ENCODE results near the gene ZDHHC9. TPM values are rescaled to one million over a fixed set of nuclear protein-coding genes. Genes with fewer than 3 reads are reported as not detected.

ZDHHC9 gene
- polyA plus RNA-seq, 6 donors from 2014 or later, result 2.9 to 5.2 (median 3.8) TPM; not detected in 1

DNA sequence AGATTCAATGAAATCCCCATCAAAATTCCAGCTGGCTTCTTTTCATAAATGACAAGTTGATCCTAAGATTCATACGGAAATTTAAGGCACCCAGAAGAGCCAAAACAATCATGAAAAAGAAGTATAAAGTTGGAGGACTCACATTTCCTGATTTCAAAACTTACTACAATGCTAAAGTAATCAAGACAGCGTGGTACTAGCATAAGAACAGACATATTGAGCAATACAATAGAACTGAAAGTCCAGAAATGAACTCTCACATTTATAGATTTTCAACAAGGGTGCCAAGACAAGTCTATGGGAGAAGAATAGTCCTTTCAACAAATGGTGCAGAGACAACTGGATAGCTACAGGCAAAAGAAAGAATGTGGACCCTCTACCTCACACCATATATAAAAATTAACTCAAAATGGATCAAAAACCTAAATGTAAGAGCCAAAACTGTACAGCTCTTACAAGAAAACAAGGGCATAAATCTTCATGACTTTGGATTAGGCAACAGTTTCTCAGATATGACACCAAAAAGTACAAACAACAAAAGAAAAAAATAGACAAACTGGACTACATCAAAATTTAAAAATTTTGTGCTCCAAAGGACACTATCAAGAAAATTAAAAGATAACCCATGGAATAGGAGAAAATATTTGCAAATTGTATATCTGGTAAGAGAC, 35.4 kb downstream of the ZDHHC9 start:
- H3K27ac Mint-ChIP-seq, result no peak overlapping the region
- ATAC-seq (ENCODE audit: low read depth in 2 of 2) (no peak), DNase-seq (no peak)
- H3K4me3 Mint-ChIP-seq, result no peak overlapping the region
- H3K27me3 Mint-ChIP-seq, result no peaks in the 10 kb centered on the region
- H3K4me1 Mint-ChIP-seq, result peaks cover 4 to 20% (median 7%) of the 10 kb centered on the region in 3 donors
- peaks cover 0 to 5% (median 0%) of the 10 kb centered on the region in 7 donors for H3K9me3 Mint-ChIP-seq
- H3K36me3 Mint-ChIP-seq, result no peaks in the 10 kb centered on the region

DNA sequence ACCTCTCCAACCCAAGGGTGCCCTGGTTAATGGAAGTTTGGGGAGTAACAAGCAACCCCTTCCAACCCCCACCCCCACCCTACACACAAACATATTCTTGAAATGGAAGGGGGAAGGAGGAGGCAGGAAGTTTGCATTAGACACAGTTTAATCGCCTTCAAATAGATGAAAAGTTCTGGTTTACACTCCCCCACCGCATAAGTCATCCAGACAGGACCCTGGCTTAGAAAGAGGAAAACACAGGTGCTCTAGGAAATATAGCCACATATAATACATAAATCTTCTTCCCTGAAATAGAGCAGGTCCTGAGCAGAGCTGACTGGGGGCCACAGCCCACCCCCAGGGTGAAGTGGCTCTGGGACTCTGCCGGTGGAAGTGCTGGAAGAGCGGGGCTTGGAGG, 38.9 kb downstream of the ZDHHC9 start:
- ATAC-seq (ENCODE audit: low read depth in 2 of 2), result no peak
- peaks cover 0 to 5% (median 0%) of the 10 kb centered on the region in 7 donors for H3K9me3 Mint-ChIP-seq
- no peak for DNase-seq
- peak overlapping the region in 1 of 8 donors; percentile 15 for H3K4me3 Mint-ChIP-seq
- H3K27me3 Mint-ChIP-seq, result no peaks in the 10 kb centered on the region
- H3K27ac Mint-ChIP-seq, result peak overlapping the region in 3 of 6 donors; percentile 39 to 51 (median 45)
- H3K36me3 Mint-ChIP-seq, result no peaks in the 10 kb centered on the region
- peaks cover 4 to 20% (median 7%) of the 10 kb centered on the region in 3 donors for H3K4me1 Mint-ChIP-seq

DNA sequence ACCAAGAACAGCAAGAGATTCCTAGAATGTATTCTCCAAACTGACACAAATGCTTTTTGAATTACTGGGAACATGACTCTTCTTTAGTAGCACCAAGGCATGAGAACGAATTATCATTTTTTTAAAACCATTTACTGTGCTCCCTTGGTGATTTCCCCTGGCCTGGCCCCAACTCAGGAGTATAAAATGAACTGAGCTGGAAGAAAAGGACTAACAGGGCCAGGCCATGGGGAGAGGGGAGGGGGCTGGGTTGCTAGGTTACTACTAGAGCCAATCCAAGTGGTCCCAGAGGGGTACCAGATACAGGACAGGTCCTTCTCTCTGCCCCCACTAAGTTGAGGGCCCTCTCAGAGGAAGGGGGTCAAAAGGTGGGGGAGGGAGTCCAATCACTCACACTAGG, 40.8 kb downstream of the ZDHHC9 start:
- H3K4me1 Mint-ChIP-seq, result peaks cover 0 to 13% (median 6%) of the 10 kb centered on the region in 3 donors
- DNase-seq (no peak), ATAC-seq (ENCODE audit: low read depth in 2 of 2) (no peak)
- H3K9me3 Mint-ChIP-seq, result no peaks in the 10 kb centered on the region
- H3K27ac Mint-ChIP-seq, result no peak overlapping the region
- H3K36me3 Mint-ChIP-seq, result no peaks in the 10 kb centered on the region
- no peak overlapping the region for H3K4me3 Mint-ChIP-seq
- H3K27me3 Mint-ChIP-seq, result no peaks in the 10 kb centered on the region

DNA sequence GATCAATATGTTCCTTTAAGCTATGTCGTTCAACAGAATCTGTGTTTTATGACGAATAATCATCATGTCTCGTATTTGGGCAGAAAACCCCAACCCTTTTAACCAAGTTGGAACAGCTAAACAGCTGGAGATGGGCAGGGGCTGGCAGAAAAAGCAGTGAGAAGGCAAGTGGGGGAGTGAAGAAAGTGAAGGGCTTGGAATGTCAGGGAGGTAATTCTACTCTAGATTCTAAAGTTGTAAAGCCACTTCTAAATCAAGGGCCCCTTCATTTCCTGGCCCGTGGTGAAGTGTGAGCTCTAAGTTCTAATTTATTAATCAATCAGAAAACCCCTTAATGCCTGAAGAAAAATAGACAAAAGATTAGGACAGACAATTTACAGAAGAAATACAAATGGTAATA, 43.5 kb downstream of the ZDHHC9 start:
- Mint-ChIP-seq H3K4me1 (peaks cover 4 to 12% (median 12%) of the 10 kb centered on the region in 3 donors), H3K27ac (peak overlapping the region in 2 of 6 donors; percentile 70 to 73), H3K27me3 (no peaks in the 10 kb centered on the region), H3K36me3 (no peaks in the 10 kb centered on the region), H3K4me3 (no peak overlapping the region), H3K9me3 (no peaks in the 10 kb centered on the region)
- ATAC-seq (ENCODE audit: low read depth in 2 of 2) (no peak), DNase-seq (no peak)

DNA sequence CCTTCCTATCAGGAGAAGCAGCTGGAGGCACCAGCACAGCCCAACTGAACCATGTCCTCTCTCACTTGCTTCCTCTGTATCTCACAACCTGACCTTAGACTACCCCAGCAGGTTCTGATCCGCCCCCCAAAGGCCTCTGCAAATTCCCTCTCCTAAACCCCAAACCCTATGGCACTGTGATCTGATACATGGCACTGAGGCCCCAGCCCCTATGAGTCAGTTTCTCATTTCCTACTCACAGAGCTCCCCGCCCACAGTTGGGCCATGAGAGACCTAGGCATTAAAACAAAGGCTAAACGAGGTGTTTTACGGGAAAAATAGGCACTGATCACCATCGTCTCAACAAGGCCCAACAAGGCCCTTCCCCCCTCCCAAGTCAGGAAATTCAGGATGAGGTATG, 44.8 kb downstream of the ZDHHC9 start:
- peaks cover 4 to 17% (median 8%) of the 10 kb centered on the region in 3 donors for H3K4me1 Mint-ChIP-seq
- no peaks in the 10 kb centered on the region for H3K27me3 Mint-ChIP-seq
- peaks cover 0 to 7% of the 10 kb centered on the region in 2 donors for H3K36me3 Mint-ChIP-seq
- H3K27ac Mint-ChIP-seq, result peak overlapping the region in 3 of 6 donors; percentile 12 to 52 (median 36)
- H3K4me3 Mint-ChIP-seq, result peak overlapping the region in 1 of 8 donors; percentile 10
- no peak for DNase-seq
- no peak for ATAC-seq (ENCODE audit: low read depth in 2 of 2)
- no peaks in the 10 kb centered on the region for H3K9me3 Mint-ChIP-seq

DNA sequence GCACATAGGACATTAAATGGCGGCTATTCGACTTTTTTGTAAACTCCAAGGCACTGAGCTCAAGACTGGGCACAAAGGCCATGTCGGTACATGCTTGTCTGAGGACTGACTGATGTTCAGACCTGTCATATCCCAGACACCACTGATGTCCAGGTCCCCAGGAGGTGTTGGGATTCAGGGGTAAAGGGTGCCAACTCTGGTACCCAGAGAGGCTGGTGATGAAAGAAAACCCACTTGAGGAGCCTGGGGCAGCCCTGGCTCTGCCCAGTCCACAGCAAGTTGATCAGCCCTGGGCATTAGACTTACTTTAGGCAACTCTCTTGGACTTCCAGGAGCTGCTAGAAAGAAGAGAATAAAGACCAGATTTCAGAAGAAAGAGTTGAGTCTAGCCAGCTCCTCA, 45.2 kb downstream of the ZDHHC9 start:
- Mint-ChIP-seq H3K9me3 (no peaks in the 10 kb centered on the region), H3K4me1 (peaks cover 4 to 17% (median 8%) of the 10 kb centered on the region in 3 donors), H3K27ac (peak overlapping the region in 3 of 6 donors; percentile 28 to 52 (median 36)), H3K36me3 (peaks cover 0 to 7% of the 10 kb centered on the region in 2 donors), H3K4me3 (peak overlapping the region in 1 of 8 donors; percentile 10), H3K27me3 (no peaks in the 10 kb centered on the region)
- ATAC-seq (ENCODE audit: low read depth in 2 of 2) (no peak), DNase-seq (no peak)

DNA sequence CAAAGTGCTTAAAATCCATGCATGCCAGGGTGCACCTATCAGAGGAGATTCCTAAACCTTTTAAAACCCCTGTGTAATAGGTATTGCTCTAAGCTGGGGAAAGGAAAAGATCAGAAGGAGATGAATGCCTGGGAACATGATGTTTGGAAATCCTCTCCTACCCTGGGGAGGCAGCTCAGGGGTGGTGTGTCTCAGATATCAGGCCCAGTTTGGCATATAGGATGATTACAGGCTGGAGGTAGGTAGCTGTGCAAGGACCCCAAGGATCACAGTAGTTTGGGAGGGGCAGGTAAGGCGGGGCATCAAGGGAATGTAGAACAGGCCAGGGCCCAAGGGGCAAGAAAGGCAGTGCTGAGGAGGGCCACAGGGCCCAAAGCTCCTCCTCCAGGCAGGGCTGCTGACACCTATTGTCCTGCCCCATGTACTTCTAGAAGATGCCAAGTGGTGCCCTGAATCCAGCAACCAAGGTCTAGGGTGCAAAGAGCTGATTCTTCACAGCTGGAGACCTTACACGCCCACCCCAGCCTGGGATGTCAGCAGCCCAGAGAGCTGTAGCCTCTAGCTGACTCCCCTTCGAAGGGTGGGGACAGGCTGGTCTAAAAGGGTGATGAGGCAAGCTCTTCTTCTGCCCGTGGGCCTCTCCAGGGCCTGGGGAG, 46.3 kb downstream of the ZDHHC9 start:
- ATAC-seq (ENCODE audit: low read depth in 2 of 2), result no peak
- H3K9me3 Mint-ChIP-seq, result no peaks in the 10 kb centered on the region
- peaks cover 4 to 17% (median 8%) of the 10 kb centered on the region in 3 donors for H3K4me1 Mint-ChIP-seq
- peak overlapping the region in 1 of 6 donors; percentile 92 for H3K27ac Mint-ChIP-seq
- DNase-seq, result no peak
- peaks cover 0 to 7% of the 10 kb centered on the region in 2 donors for H3K36me3 Mint-ChIP-seq
- peak overlapping the region in 1 of 8 donors; percentile 30 for H3K4me3 Mint-ChIP-seq
- no peaks in the 10 kb centered on the region for H3K27me3 Mint-ChIP-seq

DNA sequence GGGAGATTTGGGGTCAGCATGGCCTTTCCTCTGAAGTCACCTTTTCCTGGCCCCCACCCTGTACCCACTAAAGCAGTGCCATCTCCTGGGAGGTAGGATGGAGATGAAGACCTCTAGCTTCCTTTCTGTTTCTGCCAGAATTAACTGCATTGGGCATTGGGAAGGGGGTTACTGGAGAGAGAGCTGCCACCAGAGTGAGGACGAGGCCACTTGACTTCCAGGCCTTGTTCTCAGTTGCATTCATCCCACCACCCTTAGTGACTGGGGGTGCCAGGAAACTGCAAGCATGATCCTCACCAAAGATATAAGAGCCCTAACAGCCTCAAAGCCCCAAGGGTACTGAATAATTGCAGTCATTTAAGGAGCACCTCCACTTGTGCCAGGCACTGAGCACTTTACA, 48.1 kb downstream of the ZDHHC9 start:
- H3K27ac Mint-ChIP-seq, result peak overlapping the region in 3 of 6 donors; percentile 7 to 43 (median 29)
- ATAC-seq (ENCODE audit: low read depth in 2 of 2), result no peak

DNA sequence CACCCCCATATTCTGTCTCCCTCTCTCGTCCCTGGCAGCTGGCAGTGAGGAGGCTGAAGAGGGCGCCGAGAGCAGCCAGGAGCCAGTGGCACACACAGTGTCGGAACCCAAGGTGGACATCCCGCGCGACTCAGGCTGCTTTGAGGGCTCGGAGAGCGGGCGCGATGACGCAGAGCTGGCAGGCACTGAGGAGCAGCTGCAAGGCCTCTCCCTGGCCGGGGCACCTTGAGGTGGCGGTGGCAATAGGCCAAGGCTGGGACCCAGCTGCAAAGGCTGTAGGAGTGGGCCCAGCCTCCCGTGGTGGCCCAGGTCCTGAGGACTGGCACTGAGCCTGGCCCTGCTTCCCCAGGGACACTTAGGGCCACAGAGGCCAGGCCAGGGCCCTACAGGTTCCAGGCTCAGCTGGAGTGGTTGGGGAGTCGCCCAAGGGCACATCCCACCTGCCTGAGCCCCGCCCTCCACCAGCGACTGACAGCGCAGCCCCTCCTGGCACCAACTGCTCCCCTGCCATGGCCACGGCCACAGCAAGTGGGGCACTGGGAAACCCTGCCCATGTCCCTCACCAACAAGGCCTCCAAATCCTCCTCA, 50.0 kb downstream of the ZDHHC9 start:
- Mint-ChIP-seq H3K9me3 (no peaks in the 10 kb centered on the region), H3K27ac (peak overlapping the region in 2 of 6 donors; percentile 60 to 84), H3K36me3 (peaks cover 0 to 7% of the 10 kb centered on the region in 2 donors)

More for the DNA sequence above, 48.1 kb downstream of the ZDHHC9 start:
- H3K4me1 Mint-ChIP-seq, result peaks cover 4 to 17% (median 8%) of the 10 kb centered on the region in 3 donors
- no peaks in the 10 kb centered on the region for H3K27me3 Mint-ChIP-seq
- H3K9me3 Mint-ChIP-seq, result no peaks in the 10 kb centered on the region
- DNase-seq, result no peak
- no peak overlapping the region for H3K4me3 Mint-ChIP-seq
- peaks cover 0 to 7% of the 10 kb centered on the region in 2 donors for H3K36me3 Mint-ChIP-seq

DNA sequence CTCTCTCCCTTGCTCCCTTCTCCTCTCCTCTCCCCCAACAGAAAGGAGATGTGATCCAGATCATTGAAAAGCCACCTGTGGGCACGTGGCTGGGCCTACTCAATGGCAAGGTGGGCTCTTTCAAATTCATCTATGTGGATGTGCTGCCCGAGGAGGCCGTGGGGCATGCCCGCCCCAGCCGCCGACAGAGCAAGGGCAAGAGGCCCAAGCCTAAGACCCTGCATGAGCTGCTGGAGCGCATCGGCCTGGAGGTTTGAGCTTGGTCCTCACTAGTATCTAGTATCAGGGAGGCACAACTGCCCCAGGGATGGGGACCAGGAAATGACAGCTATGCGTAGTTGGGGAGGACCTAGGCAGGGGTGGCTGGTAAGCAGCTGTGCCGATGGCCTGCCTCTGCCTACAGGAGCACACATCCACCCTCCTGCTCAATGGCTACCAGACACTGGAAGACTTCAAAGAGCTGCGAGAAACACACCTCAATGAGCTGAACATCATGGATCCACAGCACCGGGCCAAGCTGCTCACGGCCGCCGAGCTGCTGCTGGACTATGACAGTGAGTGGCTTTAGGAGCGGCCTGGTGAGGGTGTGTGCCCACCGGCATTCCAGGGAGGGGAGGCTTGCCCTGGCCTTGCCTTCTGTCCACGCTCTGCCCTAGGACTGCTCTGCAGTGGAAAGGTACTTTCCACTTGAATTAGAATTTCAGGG, 50.9 kb downstream of the ZDHHC9 start:
- H3K27ac Mint-ChIP-seq, result peak overlapping the region in 3 of 6 donors; percentile 15 to 81 (median 22)
- H3K4me1 Mint-ChIP-seq, result peaks cover 10 to 13% (median 12%) of the 10 kb centered on the region in 3 donors
- H3K36me3 Mint-ChIP-seq, result peaks cover 0 to 7% of the 10 kb centered on the region in 2 donors
- DNase-seq (no peak), ATAC-seq (ENCODE audit: low read depth in 2 of 2) (no peak)
- no peaks in the 10 kb centered on the region for H3K27me3 Mint-ChIP-seq
- H3K9me3 Mint-ChIP-seq, result no peaks in the 10 kb centered on the region
- H3K4me3 Mint-ChIP-seq, result no peak overlapping the region

More for the DNA sequence above, 50.0 kb downstream of the ZDHHC9 start:
- DNase-seq, result no peak
- Mint-ChIP-seq H3K4me1 (peaks cover 6 to 11% (median 11%) of the 10 kb centered on the region in 3 donors), H3K4me3 (no peak overlapping the region), H3K27me3 (no peaks in the 10 kb centered on the region)
- no peak for ATAC-seq (ENCODE audit: low read depth in 2 of 2)

DNA sequence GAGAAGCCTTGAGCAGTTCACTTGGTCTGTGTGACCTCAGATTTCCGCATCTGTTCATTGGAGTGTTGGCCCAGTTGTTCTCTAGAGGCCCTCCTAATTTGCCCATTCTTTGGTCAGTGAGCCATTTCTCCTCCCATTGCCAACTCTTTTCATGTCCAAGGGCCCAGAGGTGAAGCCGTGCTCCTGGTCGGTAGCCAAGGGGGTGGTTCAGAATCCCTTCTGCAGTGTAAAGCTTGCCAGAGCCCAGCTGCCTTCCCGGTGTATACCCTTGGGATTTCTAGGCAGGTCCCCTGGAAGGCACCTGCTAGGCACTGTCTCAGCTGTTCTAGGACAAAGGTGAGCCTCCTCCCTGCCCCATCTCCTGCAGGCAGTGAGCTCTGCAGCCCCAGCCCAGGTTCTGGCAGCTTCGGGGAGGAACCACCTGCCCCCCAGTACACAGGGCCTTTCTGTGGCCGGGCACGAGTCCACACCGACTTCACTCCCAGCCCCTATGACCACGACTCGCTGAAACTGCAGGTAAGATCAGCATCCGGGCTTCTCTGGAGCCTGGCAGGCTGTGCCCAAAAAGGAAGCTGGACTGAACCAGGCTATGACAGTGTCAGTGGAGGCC, 51.6 kb downstream of the ZDHHC9 start:
- H3K27ac Mint-ChIP-seq, result peak overlapping the region in 1 of 6 donors; percentile 14
- no peak overlapping the region for H3K4me3 Mint-ChIP-seq
- H3K9me3 Mint-ChIP-seq, result no peaks in the 10 kb centered on the region
- H3K4me1 Mint-ChIP-seq, result peaks cover 9 to 19% (median 14%) of the 10 kb centered on the region in 3 donors
- peaks cover 0 to 11% of the 10 kb centered on the region in 2 donors for H3K36me3 Mint-ChIP-seq
- DNase-seq (no peak), ATAC-seq (ENCODE audit: low read depth in 2 of 2) (no peak)
- H3K27me3 Mint-ChIP-seq, result no peaks in the 10 kb centered on the region

DNA sequence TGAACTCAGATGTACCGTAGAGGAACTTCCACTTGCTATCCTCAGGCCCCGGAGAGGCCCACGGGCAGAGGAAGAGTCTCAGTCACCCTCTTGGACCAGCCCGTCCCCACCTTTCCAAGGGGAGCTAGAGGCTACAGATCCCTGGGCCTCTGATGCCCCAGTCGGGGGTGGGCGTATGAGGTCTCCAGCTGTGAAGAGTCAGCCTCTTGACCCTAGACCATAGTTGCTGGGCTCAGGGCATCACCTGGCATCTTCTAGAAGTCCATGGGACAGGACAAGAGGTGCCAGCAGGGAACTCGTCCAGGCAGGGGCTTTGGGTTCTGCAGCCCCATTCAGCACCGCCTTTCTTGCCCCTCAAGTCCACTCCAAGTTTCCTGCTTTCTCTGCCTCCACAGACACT, 52.4 kb downstream of the ZDHHC9 start:
- no peaks in the 10 kb centered on the region for H3K27me3 Mint-ChIP-seq
- ATAC-seq (ENCODE audit: low read depth in 2 of 2) (no peak), DNase-seq (no peak)
- no peaks in the 10 kb centered on the region for H3K9me3 Mint-ChIP-seq
- H3K4me3 Mint-ChIP-seq, result no peak overlapping the region
- peaks cover 14 to 24% (median 19%) of the 10 kb centered on the region in 3 donors for H3K4me1 Mint-ChIP-seq
- peak overlapping the region in 4 of 6 donors; percentile 14 to 41 (median 24) for H3K27ac Mint-ChIP-seq
- peaks cover 0 to 14% of the 10 kb centered on the region in 2 donors for H3K36me3 Mint-ChIP-seq

DNA sequence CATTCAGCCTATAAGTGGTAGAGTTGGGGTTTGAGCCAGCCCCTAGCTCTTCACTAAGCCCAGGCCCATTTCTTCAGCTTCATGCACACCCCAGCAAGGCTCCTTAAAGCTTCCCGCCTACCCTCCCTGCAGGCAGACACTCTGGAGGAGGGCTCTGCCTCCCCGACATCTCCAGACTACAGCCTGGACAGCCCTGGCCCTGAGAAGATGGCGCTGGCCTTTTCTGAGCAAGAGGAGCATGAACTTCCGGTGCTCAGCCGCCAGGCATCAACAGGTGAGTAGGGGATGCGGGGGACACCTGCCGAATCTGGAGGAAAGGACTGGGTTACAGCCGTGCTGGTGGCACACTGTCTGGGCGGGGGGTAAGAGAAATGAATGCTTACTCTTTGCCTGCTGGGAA, 52.9 kb downstream of the ZDHHC9 start:
- ATAC-seq (ENCODE audit: low read depth in 2 of 2), result no peak
- no peaks in the 10 kb centered on the region for H3K27me3 Mint-ChIP-seq
- peaks cover 0 to 14% of the 10 kb centered on the region in 2 donors for H3K36me3 Mint-ChIP-seq
- H3K9me3 Mint-ChIP-seq, result no peaks in the 10 kb centered on the region
- no peak for DNase-seq
- peak overlapping the region in 2 of 6 donors; percentile 24 to 25 for H3K27ac Mint-ChIP-seq
- H3K4me1 Mint-ChIP-seq, result peaks cover 19 to 29% (median 25%) of the 10 kb centered on the region in 3 donors
- H3K4me3 Mint-ChIP-seq, result no peak overlapping the region

Data from naive B cell (primary cell).